NB4 (cell line): ENCODE measurements around the gene KAT2B.

ENCODE experiments used
- CTCF ChIP-seq: IDR thresholded peaks from one replicate; pipeline ENCODE4 v1.5.1; 2012; ENCODE audit warnings: low read depth, low read length
- MAX ChIP-seq: IDR thresholded peaks from 2 replicates; pipeline ENCODE4 v1.6.1; 2011; ENCODE audit warnings: low read depth, low read length
- MYC ChIP-seq: IDR thresholded peaks from 2 replicates; pipeline ENCODE4 v1.6.1; 2011; ENCODE audit warnings: low read depth, low read length
- POLR2A ChIP-seq: IDR thresholded peaks from 2 replicates; pipeline ENCODE4 v1.6.1; 2011; ENCODE audit warnings: mild to moderate bottlenecking; ENCODE audit not compliant: insufficient read length; ENCODE audit errors: extremely low read depth

GRCh38 chr3:20145874-20146273, 105.6 kb downstream of the KAT2B start:
- TF ChIP-seq CTCF (no peak), POLR2A (no peak), MYC (no peak), MAX (no peak)
